GM12878 (cell line): Measurements from ENCODE around the gene BMPR1B. TPM values are rescaled to one million over a fixed set of nuclear protein-coding genes. Genes with fewer than 3 reads are reported as not detected.

Experiments used
- ATAC-seq: fragments of 200-7000 bp; cut with Tn5 transposase; 3 replicates; pipeline ENCODE4 v1.9.1; 2020; ENCODE audit warnings: mild to moderate bottlenecking, moderate library complexity
- BruUV-seq: library from RNA; stranded (reverse); fragments of 400-500 nt; replicated peaks from 2 replicates; lab custom pipeline; 2021; lab: Mats Ljungman, UMichigan
- CTCF ChIA-PET: fragments of 300-600 bp; sonication (Branson Sonifier 250); formaldehyde crosslinking; extraction: SDS; loops from one replicate; lab custom pipeline; 2021; ENCODE audit warnings: inconsistent platforms; lab: Yijun Ruan, JAX
- POLR2A ChIA-PET: fragments of 350-600 bp; formaldehyde crosslinking; extraction: SDS; loops from one replicate; lab custom pipeline; 2021; ENCODE audit warnings: inconsistent platforms; lab: Charles Lee
- RAD21 ChIA-PET: fragments of 300-600 bp; sonication (Branson Sonifier 250); formaldehyde crosslinking; loops from one replicate; lab custom pipeline; 2023; ENCODE audit warnings: antibody characterized with exemption; ENCODE audit not compliant: unreplicated experiment; lab: Charles Lee
- SMC1A ChIA-PET: fragments of 300-600 bp; sonication (Branson Sonifier 250); formaldehyde crosslinking; loops from one replicate; lab custom pipeline; 2023; ENCODE audit not compliant: unreplicated experiment, uncharacterized antibody; lab: Charles Lee
- DNase-seq: peaks from one replicate; pipeline ENCODE4 v3.0.0-alpha.2; 2011; ENCODE audit warnings: low read depth, low spot score
- FAIRE-seq: peaks from 3 replicates; lab custom pipeline; 2011; peaks lifted over from hg19 to GRCh38; lab: Jason Lieb, UNC
- H2AFZ ChIP-seq: 2 replicates; pipeline ENCODE4 v1.6.0; 2011; ENCODE audit warnings: low read depth, low read length, control low read depth; ENCODE audit not compliant: control insufficient read depth
- H3K27ac ChIP-seq: 2 replicates; pipeline ENCODE4 v1.5.1; 2011; ENCODE audit warnings: control low read depth; ENCODE audit not compliant: control insufficient read depth, insufficient read depth
- H3K27me3 ChIP-seq, 2 experiments: replicated peaks in 1 of 2; 2 replicates each; pipeline versions ENCODE4 v1.6.0 to v1.6.1; 2011; ENCODE audit warnings: low read length in 1 of 2; ENCODE audit not compliant: control insufficient read depth in 2 of 2, insufficient read depth in 2 of 2
- H3K36me3 ChIP-seq, 2 experiments: 2 replicates each; pipeline ENCODE4 v1.5.1; 2011; ENCODE audit warnings: low read length in 1 of 2; ENCODE audit not compliant: control insufficient read depth in 2 of 2, insufficient read depth in 2 of 2
- H3K4me1 ChIP-seq: 2 replicates; pipeline ENCODE4 v1.6.1; 2011; ENCODE audit warnings: mild to moderate bottlenecking, low read length, moderate library complexity, mixed read lengths; ENCODE audit not compliant: control insufficient read depth, insufficient read depth
- H3K4me2 ChIP-seq: 2 replicates; pipeline ENCODE4 v1.6.0; 2011; ENCODE audit warnings: control low read depth; ENCODE audit not compliant: control insufficient read depth, insufficient read depth
- H3K4me3 ChIP-seq: fragments of 200-600 bp; sonication (generic); 2 replicates; pipeline ENCODE4 v1.5.1; 2016
- H3K79me2 ChIP-seq: 2 replicates; pipeline ENCODE4 v1.6.0; 2011; ENCODE audit warnings: low read length; ENCODE audit not compliant: control insufficient read depth, insufficient read depth
- H3K9ac ChIP-seq: 2 replicates; pipeline ENCODE4 v1.8.0; 2011; ENCODE audit warnings: low read length, control low read depth, mixed read lengths; ENCODE audit not compliant: control insufficient read depth, insufficient read depth
- H3K9me3 ChIP-seq: replicated peaks from 3 replicates; pipeline ENCODE4 v1.5.1; 2011; ENCODE audit warnings: mild to moderate bottlenecking, low read length; ENCODE audit not compliant: control insufficient read depth, insufficient read depth
- H4K20me1 ChIP-seq: 2 replicates; pipeline ENCODE4 v1.6.0; 2011; ENCODE audit not compliant: control insufficient read depth, insufficient read depth
- IRF4 ChIP-seq: IDR thresholded peaks from 2 replicates; pipeline ENCODE4 v1.6.1; 2011; ENCODE audit warnings: low read depth, low read length
- NFYB ChIP-seq: IDR thresholded peaks from 2 replicates; pipeline ENCODE4 v1.6.1; 2011; ENCODE audit warnings: low read depth, mild to moderate bottlenecking, low read length, improper control_type of control experiment, moderate library complexity; ENCODE audit not compliant: insufficient read depth
- RELA ChIP-seq: fragments of 450-650 bp; IDR thresholded peaks from 2 replicates; pipeline ENCODE4 v1.8.0; 2014; ENCODE audit warnings: borderline replicate concordance; ENCODE audit not compliant: partially characterized antibody
- SIX5 ChIP-seq: IDR thresholded peaks from 2 replicates; pipeline ENCODE4 v1.6.1; 2011; ENCODE audit warnings: mild to moderate bottlenecking, low read depth, low read length, moderate library complexity; ENCODE audit not compliant: severe bottlenecking
- SPI1 ChIP-seq: IDR thresholded peaks from 2 replicates; pipeline ENCODE4 v1.6.1; 2011; ENCODE audit warnings: low read depth, mild to moderate bottlenecking, low read length, moderate library complexity, borderline replicate concordance; ENCODE audit not compliant: insufficient read depth
- SREBF1 ChIP-seq: IDR thresholded peaks from 2 replicates; pipeline ENCODE4 v1.6.1; 2012; ENCODE audit warnings: mild to moderate bottlenecking, low read length
- TBL1XR1 ChIP-seq: IDR thresholded peaks from 2 replicates; pipeline ENCODE4 v1.6.1; 2012; ENCODE audit warnings: low read depth, low read length, improper control_type of control experiment
- WGBS: methylation state at CpG from one replicate; pipeline ENCODE4 v1.1.6; 2016; ENCODE audit warnings: low lambda C conversion rate; ENCODE audit not compliant: insufficient replicate concordance, insufficient coverage; ENCODE audit errors: missing lambda C conversion rate; 5-methylcytosine and 5-hydroxymethylcytosine counted together
- in situ Hi-C: fragments of 300-500 bp; cut with MboI; formaldehyde crosslinking; loops from 9 replicates; pipeline ENCODE4 v1.14.3; 2018; ENCODE audit warnings: mixed read lengths
- intact Hi-C: fragments of 100-400 bp; cut with micrococcal nuclease; formaldehyde crosslinking; loops from one replicate; pipeline ENCODE4 v1.14.2; 2022; ENCODE audit not compliant: unreplicated experiment
- polyA plus RNA-seq, 11 experiments: library from polyadenylated mRNA; depleted of rRNA in 4 of 11; unstranded in 6 of 11; stranded (reverse) in 5 of 11; fragments of >200 nt; fragmentation: Nextera tagmentation in 4 of 11; fragmentation: Illumina TruSeq in 1 of 11; extraction: Ambion mirVana in 4 of 11; extraction: Trizol in 1 of 11; gene quantifications; 1 replicate in 1 of 11; 2 replicates in 10 of 11; pipeline versions ENCODE4 v1.2.1 to v1.2.3, GENCODE V29; 2011 to 2016; ENCODE audit warnings: inconsistent platforms in 2 of 11, missing spikeins in 2 of 11, low read depth in 1 of 11
- total RNA-seq, 4 experiments: library from RNA; depleted of rRNA in 3 of 4; stranded (reverse); fragments of >200 nt in 3 of 4; fragmentation: Illumina TruSeq in 1 of 4; extraction: Trizol in 1 of 4; gene quantifications; 2 replicates each; pipeline versions ENCODE4 v1.2.1 to v1.2.3, GENCODE V29; 2013 to 2021
- TF ChIP-seq, protein P1 (sequence below): fragments of 450-650 bp; IDR thresholded peaks from 2 replicates; pipeline ENCODE4 v1.6.1; 2016; ENCODE audit warnings: mild to moderate bottlenecking
- TF ChIP-seq, protein P2 (sequence below): IDR thresholded peaks from 2 replicates; pipeline ENCODE4 v1.6.1; 2012; ENCODE audit warnings: low read depth, low read length, improper control_type of control experiment
- TF ChIP-seq, protein P3 (sequence below): fragments of 450-650 bp; IDR thresholded peaks from 2 replicates; pipeline ENCODE4 v1.6.1; 2016; ENCODE audit warnings: mild to moderate bottlenecking, moderate library complexity, borderline replicate concordance

Gene BMPR1B
- total and polyA plus RNA-seq, 10 of the 15 experiments (the other 5 are each of a cell fraction or from before 2014, with no cell fraction given) = not detected

DNA sequence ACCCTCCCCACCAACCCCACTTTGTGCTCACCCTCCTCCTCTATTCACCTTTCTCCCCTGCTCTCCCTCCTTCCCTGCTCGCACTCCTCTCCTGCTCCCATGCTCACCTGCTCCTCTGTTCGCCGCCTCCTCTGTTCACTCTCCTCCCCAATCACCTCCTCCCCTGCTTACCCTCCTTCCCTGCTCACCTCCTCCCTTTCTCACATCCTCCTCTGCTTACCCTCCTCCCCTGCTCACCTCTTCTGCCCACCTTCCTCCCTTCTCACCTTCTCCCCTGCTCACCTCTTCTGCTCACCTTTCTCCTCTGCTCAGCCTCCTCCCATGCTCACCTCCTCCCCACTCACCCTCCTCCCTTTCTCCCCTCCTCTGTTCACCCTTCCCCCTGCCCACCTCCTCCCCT lies 433.8 kb downstream of the BMPR1B start:
- H3K9ac ChIP-seq = no peak overlapping the region
- no peak overlapping the region for H3K4me2 ChIP-seq
- H3K36me3 ChIP-seq = no peaks in the 10 kb centered on the region
- TF ChIP-seq TBL1XR1 (no peak), NFYB (no peak), IRF4 (no peak), SREBF1 (no peak), RELA (no peak), SIX5 (no peak), SPI1 (no peak)
- TF ChIP-seq, protein P1, sequence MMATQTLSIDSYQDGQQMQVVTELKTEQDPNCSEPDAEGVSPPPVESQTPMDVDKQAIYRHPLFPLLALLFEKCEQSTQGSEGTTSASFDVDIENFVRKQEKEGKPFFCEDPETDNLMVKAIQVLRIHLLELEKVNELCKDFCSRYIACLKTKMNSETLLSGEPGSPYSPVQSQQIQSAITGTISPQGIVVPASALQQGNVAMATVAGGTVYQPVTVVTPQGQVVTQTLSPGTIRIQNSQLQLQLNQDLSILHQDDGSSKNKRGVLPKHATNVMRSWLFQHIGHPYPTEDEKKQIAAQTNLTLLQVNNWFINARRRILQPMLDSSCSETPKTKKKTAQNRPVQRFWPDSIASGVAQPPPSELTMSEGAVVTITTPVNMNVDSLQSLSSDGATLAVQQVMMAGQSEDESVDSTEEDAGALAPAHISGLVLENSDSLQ = no peak
- TF ChIP-seq, protein P2, sequence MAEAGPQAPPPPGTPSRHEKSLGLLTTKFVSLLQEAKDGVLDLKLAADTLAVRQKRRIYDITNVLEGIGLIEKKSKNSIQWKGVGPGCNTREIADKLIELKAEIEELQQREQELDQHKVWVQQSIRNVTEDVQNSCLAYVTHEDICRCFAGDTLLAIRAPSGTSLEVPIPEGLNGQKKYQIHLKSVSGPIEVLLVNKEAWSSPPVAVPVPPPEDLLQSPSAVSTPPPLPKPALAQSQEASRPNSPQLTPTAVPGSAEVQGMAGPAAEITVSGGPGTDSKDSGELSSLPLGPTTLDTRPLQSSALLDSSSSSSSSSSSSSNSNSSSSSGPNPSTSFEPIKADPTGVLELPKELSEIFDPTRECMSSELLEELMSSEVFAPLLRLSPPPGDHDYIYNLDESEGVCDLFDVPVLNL = no peak
- TF ChIP-seq, protein P3, sequence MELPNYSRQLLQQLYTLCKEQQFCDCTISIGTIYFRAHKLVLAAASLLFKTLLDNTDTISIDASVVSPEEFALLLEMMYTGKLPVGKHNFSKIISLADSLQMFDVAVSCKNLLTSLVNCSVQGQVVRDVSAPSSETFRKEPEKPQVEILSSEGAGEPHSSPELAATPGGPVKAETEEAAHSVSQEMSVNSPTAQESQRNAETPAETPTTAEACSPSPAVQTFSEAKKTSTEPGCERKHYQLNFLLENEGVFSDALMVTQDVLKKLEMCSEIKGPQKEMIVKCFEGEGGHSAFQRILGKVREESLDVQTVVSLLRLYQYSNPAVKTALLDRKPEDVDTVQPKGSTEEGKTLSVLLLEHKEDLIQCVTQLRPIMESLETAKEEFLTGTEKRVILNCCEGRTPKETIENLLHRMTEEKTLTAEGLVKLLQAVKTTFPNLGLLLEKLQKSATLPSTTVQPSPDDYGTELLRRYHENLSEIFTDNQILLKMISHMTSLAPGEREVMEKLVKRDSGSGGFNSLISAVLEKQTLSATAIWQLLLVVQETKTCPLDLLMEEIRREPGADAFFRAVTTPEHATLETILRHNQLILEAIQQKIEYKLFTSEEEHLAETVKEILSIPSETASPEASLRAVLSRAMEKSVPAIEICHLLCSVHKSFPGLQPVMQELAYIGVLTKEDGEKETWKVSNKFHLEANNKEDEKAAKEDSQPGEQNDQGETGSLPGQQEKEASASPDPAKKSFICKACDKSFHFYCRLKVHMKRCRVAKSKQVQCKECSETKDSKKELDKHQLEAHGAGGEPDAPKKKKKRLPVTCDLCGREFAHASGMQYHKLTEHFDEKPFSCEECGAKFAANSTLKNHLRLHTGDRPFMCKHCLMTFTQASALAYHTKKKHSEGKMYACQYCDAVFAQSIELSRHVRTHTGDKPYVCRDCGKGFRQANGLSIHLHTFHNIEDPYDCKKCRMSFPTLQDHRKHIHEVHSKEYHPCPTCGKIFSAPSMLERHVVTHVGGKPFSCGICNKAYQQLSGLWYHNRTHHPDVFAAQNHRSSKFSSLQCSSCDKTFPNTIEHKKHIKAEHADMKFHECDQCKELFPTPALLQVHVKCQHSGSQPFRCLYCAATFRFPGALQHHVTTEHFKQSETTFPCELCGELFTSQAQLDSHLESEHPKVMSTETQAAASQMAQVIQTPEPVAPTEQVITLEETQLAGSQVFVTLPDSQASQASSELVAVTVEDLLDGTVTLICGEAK = no peak
- 0% methylated on average over 1 of the region's 3 CpGs for WGBS
- ChIA-PET POLR2A (no interaction called here), SMC1A (no interaction called here), RAD21 (no interaction called here), CTCF (no interaction called here)
- H3K79me2 ChIP-seq = no peaks in the 10 kb centered on the region
- H3K27ac ChIP-seq = no peak overlapping the region
- no peaks in the 10 kb centered on the region for H3K27me3 ChIP-seq
- no peak for DNase-seq
- H4K20me1 ChIP-seq = no peaks in the 10 kb centered on the region
- no peak for ATAC-seq
- no TSS peak for BruUV-seq
- no peak overlapping the region for H3K4me3 ChIP-seq
- H3K4me1 ChIP-seq = no peaks in the 10 kb centered on the region
- FAIRE-seq = no peak
- H3K9me3 ChIP-seq = no peaks in the 10 kb centered on the region
- H2AFZ ChIP-seq = no peak overlapping the region
- in situ Hi-C loops (no loop called here), intact Hi-C loops (no loop called here)
